ENCODE measurements around the gene ADAMTS17.

The ADAMTS17 gene

GRCh38 chr15:100061944-100062343 lies 279.8 kb downstream of the ADAMTS17 start:
- no peak for DNase-seq

GRCh38 chr15:100060276-100060926 lies 281.4 kb downstream of the ADAMTS17 start:
- DNase-seq = no peak

GRCh38 chr15:100059521-100059920 lies 282.3 kb downstream of the ADAMTS17 start:
- no peak for DNase-seq

GRCh38 chr15:100059094-100059493 lies 282.7 kb downstream of the ADAMTS17 start:
- DNase-seq = no peak

GRCh38 chr15:100058458-100058857 lies 283.3 kb downstream of the ADAMTS17 start:
- DNase-seq = no peak

- DNase-seq = no peak
Observed at GRCh38 chr15:100057281-100057680, 284.5 kb downstream of the ADAMTS17 start.

- no peak for DNase-seq
Observed at GRCh38 chr15:100056411-100057072, 285.2 kb downstream of the ADAMTS17 start.

GRCh38 chr15:100055821-100056220 lies 286.0 kb downstream of the ADAMTS17 start:
- DNase-seq = no peak

GRCh38 chr15:100054539-100054938 lies 287.2 kb downstream of the ADAMTS17 start:
- DNase-seq = no peak

GRCh38 chr15:100053474-100054121 lies 288.2 kb downstream of the ADAMTS17 start:
- DNase-seq = no peak

GRCh38 chr15:100052716-100053473 lies 288.9 kb downstream of the ADAMTS17 start:
- no peak for DNase-seq

- no peak for DNase-seq
Observed at GRCh38 chr15:100050877-100051786, 290.6 kb downstream of the ADAMTS17 start.

GRCh38 chr15:100049936-100050876 lies 291.6 kb downstream of the ADAMTS17 start:
- DNase-seq = no peak

- DNase-seq = no peak
Observed at GRCh38 chr15:100049483-100049882, 292.3 kb downstream of the ADAMTS17 start.

GRCh38 chr15:100048736-100049135 lies 293.0 kb downstream of the ADAMTS17 start:
- no peak for DNase-seq

- DNase-seq = no peak
Observed at GRCh38 chr15:100043692-100044091, 298.1 kb downstream of the ADAMTS17 start.

- DNase-seq = no peak
Observed at GRCh38 chr15:100043068-100043641, 298.6 kb downstream of the ADAMTS17 start.

- DNase-seq = no peak
Observed at GRCh38 chr15:100042558-100042957, 299.2 kb downstream of the ADAMTS17 start.

GRCh38 chr15:100041127-100041828 lies 300.5 kb downstream of the ADAMTS17 start:
- no peak for DNase-seq

GRCh38 chr15:100039994-100040393 lies 301.8 kb downstream of the ADAMTS17 start:
- no peak for DNase-seq

All from activated T-cell treated with anti-CD3 and anti-CD28 coated beads for 4 hours (primary cell).